Kidney (tissue), 14 donors: ENCODE data around the gene JADE3. TPM values are rescaled to one million over a fixed set of nuclear protein-coding genes. Genes with fewer than 3 reads are reported as not detected.

ENCODE experiments used
- DNase-seq, 5 donors: peaks; one replicate each; pipeline ENCODE4 v3.0.0-alpha.2; 2013 to 2020
- FAIRE-seq: peaks from 2 replicates; lab custom pipeline; 2012; peaks lifted over from hg19 to GRCh38; lab: Jason Lieb, UNC
- H3K27ac ChIP-seq, 2 donors: one replicate each; pipeline ENCODE4 v1.7.0; 2013; ENCODE audit warnings: low read depth in 2 of 2, low read length in 2 of 2, inconsistent platforms in 1 of 2
- H3K27me3 ChIP-seq: one replicate; pipeline ENCODE4 v1.7.1; 2013; ENCODE audit warnings: low read length, inconsistent platforms; ENCODE audit not compliant: control insufficient read depth, insufficient read depth
- H3K36me3 ChIP-seq, 3 donors: one replicate each; pipeline versions ENCODE4 v1.7.0 to v1.7.1; 2013; ENCODE audit warnings: low read length in 3 of 3, control low read depth in 1 of 3, inconsistent platforms in 1 of 3; ENCODE audit not compliant: insufficient read depth in 3 of 3, control insufficient read depth in 2 of 3
- H3K4me1 ChIP-seq, 3 donors: one replicate each; pipeline versions ENCODE4 v1.7.0 to v1.7.1; 2013; ENCODE audit warnings: low read length in 3 of 3, inconsistent platforms in 1 of 3, low read depth in 1 of 3; ENCODE audit not compliant: control insufficient read depth in 2 of 3, insufficient read depth in 2 of 3
- H3K4me3 ChIP-seq, 3 donors: one replicate each; pipeline versions ENCODE4 v1.7.0 to v1.8.1; 2013; ENCODE audit warnings: low read length in 3 of 3, control low read depth in 1 of 3, inconsistent platforms in 1 of 3
- H3K9ac ChIP-seq, 3 donors: one replicate each; pipeline versions ENCODE4 v1.7.0 to v1.7.1; 2013; ENCODE audit warnings: low read length in 3 of 3, control low read depth in 1 of 3, inconsistent platforms in 1 of 3
- H3K9me3 ChIP-seq, 3 donors: one replicate each; pipeline versions ENCODE4 v1.7.0 to v1.7.1; 2013; ENCODE audit warnings: low read length in 3 of 3, control low read depth in 1 of 3, inconsistent platforms in 1 of 3; ENCODE audit not compliant: control insufficient read depth in 2 of 3, insufficient read depth in 1 of 3
- intact Hi-C: fragments of 100-400 bp; cut with DNase I; formaldehyde crosslinking; loops from one replicate; pipeline ENCODE4 v1.11.1; 2022
- polyA plus RNA-seq: library from polyadenylated mRNA; stranded (reverse); fragments of 350-450 nt; fragmentation: Illumina TruSeq; extraction: RNeasy Lipid Tissue Mini Kit (QIAGEN cat#74804); gene quantifications from one replicate; pipeline ENCODE4 v1.2.3, GENCODE V29; 2014; ENCODE audit warnings: low read depth, low replicate concordance; ENCODE audit not compliant: insufficient read depth
- total RNA-seq: library from RNA; stranded (reverse); fragmentation: NEBNext Ultra II Directional; extraction: Animal tissue kit (Norgen Biotek cat#: 25700); gene quantifications from one replicate; pipeline ENCODE4 v1.2.1, GENCODE V29; 2021
- TF ChIP-seq, protein P1 (sequence below): IDR thresholded peaks from 3 replicates; pipeline ENCODE4 v1.5.1; 2012; ENCODE audit warnings: mild to moderate bottlenecking, moderate library complexity, borderline replicate concordance; ENCODE audit not compliant: insufficient read depth; ENCODE audit errors: extremely low read depth
- donor health status: control.
- donor health status: control.
- donor health status: control.
- donor health status: control.
- donor health status: control.
- donor health status: DM: yes; HTN: yes; CAD: no.
- donor health status: Normal renal cell carcinoma (clear cell type).

JADE3 gene
- total and polyA plus RNA-seq, 2 donors from 2014 or later, result 3.2 to 13.1 TPM

GRCh38 chrX:46912603-46913491 lies 626 bp downstream of the JADE3 start:
- peaks cover 3% of the 10 kb centered on the region for H3K27me3 ChIP-seq
- no peak for FAIRE-seq
- H3K9me3 ChIP-seq, result no peaks in the 10 kb centered on the region
- peak; percentile 38 to 79 (median 60) for DNase-seq
- H3K4me3 ChIP-seq, result peak overlapping the region; percentile 62 to 73 (median 62)
- no peak overlapping the region for H3K9ac ChIP-seq
- TF ChIP-seq, protein P1, sequence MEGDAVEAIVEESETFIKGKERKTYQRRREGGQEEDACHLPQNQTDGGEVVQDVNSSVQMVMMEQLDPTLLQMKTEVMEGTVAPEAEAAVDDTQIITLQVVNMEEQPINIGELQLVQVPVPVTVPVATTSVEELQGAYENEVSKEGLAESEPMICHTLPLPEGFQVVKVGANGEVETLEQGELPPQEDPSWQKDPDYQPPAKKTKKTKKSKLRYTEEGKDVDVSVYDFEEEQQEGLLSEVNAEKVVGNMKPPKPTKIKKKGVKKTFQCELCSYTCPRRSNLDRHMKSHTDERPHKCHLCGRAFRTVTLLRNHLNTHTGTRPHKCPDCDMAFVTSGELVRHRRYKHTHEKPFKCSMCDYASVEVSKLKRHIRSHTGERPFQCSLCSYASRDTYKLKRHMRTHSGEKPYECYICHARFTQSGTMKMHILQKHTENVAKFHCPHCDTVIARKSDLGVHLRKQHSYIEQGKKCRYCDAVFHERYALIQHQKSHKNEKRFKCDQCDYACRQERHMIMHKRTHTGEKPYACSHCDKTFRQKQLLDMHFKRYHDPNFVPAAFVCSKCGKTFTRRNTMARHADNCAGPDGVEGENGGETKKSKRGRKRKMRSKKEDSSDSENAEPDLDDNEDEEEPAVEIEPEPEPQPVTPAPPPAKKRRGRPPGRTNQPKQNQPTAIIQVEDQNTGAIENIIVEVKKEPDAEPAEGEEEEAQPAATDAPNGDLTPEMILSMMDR, result peak; percentile 14
- peaks cover 0 to 2% (median 0%) of the 10 kb centered on the region in 3 donors for H3K4me1 ChIP-seq
- no peaks in the 10 kb centered on the region for H3K36me3 ChIP-seq
- intact Hi-C loops, result no loop called here
- H3K27ac ChIP-seq, result peak overlapping the region in 1 of 2 donors; percentile 17

DNA sequence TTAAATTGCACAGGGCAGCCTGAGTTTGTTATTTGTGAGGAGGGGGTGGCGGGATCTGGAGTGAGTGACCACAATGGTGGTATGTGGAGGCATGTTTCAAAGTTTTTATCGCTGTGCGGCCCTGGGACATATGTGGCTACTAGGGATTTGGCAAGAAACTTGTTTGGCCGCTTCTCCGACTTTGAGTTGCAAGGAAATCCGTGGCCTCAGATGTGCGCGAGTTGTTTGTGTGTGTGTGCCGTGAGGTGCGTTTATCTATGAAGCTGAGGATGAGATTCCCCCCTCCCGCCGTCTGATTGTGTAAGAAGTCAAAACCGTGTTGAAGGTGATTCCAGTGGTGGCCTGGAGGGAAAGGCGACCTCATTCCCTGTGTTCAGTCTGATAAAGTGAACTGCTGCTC lies 1.4 kb downstream of the JADE3 start:
- DNase-seq (peak; percentile 24 to 58 (median 39)), FAIRE-seq (no peak)
- no peaks in the 10 kb centered on the region for H3K9me3 ChIP-seq
- peaks cover 0 to 2% (median 0%) of the 10 kb centered on the region in 3 donors for H3K4me1 ChIP-seq
- intact Hi-C loops, result no loop called here
- no peak overlapping the region for H3K27ac ChIP-seq
- peaks cover 3% of the 10 kb centered on the region for H3K27me3 ChIP-seq
- H3K4me3 ChIP-seq, result peak overlapping the region; percentile 62 to 73 (median 62)
- H3K36me3 ChIP-seq, result no peaks in the 10 kb centered on the region
- TF ChIP-seq, protein P1, result no peak
- peak overlapping the region; percentile 6 to 68 (median 42) for H3K9ac ChIP-seq

DNA sequence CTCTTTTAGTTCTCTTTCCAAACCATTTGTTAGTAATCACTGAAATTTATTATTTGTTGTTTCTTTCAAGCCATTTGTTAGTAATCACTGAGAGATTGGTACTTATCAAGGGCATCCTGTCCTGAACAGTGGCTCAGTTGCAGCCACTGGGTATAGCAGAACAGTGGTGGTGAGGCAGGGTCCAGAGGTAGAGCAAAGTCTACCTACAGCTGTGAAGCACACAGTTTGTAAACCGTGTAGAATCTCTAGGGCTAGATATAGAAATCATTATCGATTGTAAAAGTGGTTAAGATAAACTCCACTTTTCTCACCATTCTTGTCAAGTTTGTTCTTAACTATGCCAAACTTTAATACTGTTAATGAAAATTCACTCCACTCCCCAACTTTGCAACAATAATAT lies 4.1 kb downstream of the JADE3 start:
- no peak for DNase-seq
- peaks cover 0 to 2% (median 0%) of the 10 kb centered on the region in 3 donors for H3K4me1 ChIP-seq
- H3K27me3 ChIP-seq, result peaks cover 3% of the 10 kb centered on the region
- H3K9me3 ChIP-seq, result no peaks in the 10 kb centered on the region
- no peak overlapping the region for H3K27ac ChIP-seq
- H3K9ac ChIP-seq, result no peak overlapping the region
- no peaks in the 10 kb centered on the region for H3K36me3 ChIP-seq
- FAIRE-seq, result no peak
- intact Hi-C loops, result no loop called here
- no peak overlapping the region for H3K4me3 ChIP-seq
- TF ChIP-seq, protein P1, result no peak
